LNCAP (cell line): ENCODE measurements around the gene PRKCA.

Source experiments
- TF ChIP-seq, protein P1 (sequence below): fragments of 450-650 bp; IDR thresholded peaks from 2 replicates; pipeline ENCODE4 v1.5.1; 2017; ENCODE audit warnings: mild to moderate bottlenecking

The PRKCA gene

DNA sequence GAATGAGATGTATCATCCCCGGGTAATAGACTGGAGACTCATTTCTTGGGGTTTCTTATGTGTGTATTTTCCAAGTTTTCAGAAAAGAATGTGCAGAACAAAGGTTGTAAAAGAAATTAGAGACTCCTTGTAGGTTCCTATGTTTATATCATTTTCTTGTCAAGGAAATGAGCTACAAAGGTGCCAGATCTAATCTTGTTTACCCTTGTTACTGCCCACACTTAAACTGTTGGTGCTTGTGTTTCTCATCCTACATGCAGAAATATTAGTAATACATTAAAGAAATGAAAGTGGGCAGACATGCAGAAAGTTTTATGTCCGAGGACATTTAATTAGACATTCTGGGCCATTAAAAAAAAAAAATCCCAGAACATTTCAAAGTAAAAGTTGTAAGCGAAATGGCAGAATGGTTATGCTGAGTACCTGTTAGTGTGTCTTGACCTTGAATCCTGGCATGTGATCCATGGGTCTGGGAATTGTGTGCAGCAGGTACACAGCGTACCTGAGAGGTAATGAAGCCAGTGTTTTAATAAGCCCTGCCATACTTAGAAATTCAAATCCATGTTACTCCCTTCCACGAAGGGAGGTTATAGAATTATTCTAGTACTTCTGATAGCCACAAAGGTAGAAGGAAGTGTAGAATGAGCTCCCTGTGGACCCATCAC, 469.9 kb downstream of the PRKCA start:
- TF ChIP-seq, protein P1, sequence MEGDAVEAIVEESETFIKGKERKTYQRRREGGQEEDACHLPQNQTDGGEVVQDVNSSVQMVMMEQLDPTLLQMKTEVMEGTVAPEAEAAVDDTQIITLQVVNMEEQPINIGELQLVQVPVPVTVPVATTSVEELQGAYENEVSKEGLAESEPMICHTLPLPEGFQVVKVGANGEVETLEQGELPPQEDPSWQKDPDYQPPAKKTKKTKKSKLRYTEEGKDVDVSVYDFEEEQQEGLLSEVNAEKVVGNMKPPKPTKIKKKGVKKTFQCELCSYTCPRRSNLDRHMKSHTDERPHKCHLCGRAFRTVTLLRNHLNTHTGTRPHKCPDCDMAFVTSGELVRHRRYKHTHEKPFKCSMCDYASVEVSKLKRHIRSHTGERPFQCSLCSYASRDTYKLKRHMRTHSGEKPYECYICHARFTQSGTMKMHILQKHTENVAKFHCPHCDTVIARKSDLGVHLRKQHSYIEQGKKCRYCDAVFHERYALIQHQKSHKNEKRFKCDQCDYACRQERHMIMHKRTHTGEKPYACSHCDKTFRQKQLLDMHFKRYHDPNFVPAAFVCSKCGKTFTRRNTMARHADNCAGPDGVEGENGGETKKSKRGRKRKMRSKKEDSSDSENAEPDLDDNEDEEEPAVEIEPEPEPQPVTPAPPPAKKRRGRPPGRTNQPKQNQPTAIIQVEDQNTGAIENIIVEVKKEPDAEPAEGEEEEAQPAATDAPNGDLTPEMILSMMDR = no peak

GRCh38 chr17:66775271-66775670, 472.9 kb downstream of the PRKCA start:
- TF ChIP-seq, protein P1 = no peak

GRCh38 chr17:66775881-66776400, 473.5 kb downstream of the PRKCA start:
- TF ChIP-seq, protein P1 = no peak

- TF ChIP-seq, protein P1 = no peak
Measured at GRCh38 chr17:66776999-66777688, 474.7 kb downstream of the PRKCA start.

DNA sequence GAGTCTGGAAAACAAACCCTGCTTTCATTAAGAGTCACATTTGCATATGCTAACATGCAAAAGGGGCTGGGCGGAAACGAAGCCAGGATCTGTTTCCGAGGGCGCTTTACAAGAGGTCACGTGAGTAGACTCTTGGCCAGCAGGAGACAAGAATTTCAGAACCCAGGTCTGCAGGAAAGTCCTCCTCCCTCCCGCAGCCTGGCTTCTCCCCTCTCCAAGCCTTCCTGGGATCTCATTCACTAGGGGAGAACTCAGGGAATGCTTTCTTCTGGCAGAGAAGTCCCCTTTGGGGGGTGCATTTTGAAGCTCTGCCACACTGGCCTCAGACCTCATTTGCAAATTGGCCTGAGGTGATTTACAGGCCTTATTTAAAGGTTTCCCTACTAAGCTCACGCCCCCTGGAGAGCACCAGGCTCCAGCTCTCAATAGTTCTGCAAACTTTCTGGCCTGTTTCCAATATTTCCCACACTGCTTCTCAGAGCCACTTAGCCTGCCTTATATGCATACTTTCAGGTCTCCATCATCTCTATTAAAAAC, 475.3 kb downstream of the PRKCA start:
- TF ChIP-seq, protein P1 = no peak

DNA sequence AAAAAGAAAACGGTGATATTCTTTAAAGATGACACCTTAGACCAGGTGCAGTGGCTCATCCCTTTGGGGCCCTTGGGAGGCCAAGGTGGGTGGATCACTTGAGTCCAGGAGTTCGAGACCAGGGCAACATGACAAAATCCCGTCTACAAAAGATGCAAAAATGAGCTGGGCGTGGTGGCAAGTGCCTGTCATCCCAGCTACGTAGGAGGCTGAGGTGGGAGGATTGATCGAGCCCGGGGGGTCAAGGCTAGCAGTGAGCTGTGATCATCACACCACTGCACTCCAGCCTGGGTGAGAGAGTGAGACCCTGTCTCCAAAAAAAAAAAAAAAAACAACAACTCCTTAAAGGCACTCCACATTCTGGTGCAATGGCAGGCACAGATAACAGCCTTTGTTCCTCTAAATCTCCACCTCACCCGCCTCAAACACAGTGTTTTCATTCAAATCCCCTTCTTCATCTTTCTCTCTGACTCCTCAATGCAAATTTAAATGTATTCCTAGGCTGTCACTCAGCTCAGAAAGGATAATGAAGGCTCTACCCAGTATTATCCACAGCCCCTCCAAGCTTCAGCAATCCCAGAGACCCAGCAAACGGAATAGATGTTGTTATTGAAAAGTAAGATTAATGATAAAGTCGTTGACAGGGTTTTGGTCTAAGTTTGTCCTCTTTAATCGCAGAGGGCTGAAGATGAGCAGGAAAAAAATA, 476.3 kb downstream of the PRKCA start:
- TF ChIP-seq, protein P1 = no peak

- TF ChIP-seq, protein P1 = no peak
Measured at GRCh38 chr17:66779237-66779606, 476.8 kb downstream of the PRKCA start.
